Measurements from ENCODE around the gene IRX3.

The IRX3 gene

GRCh38 chr16:54290833-54291655 lies 4.5 kb upstream of the IRX3 start:
- Histone ChIP-seq H3K27ac (ENCODE audit: insufficient read depth in 1 of 2, low read depth in 1 of 2, low read length in 2 of 2, poor library complexity in 1 of 2, severe bottlenecking in 2 of 2) (no peak overlapping the region), H3K36me3 (ENCODE audit: control insufficient read depth in 4 of 4, insufficient read depth in 4 of 4, low read length in 3 of 4) (no peaks in the 10 kb centered on the region), H3K4me1 (ENCODE audit: control extremely low read depth in 1 of 4, control insufficient read depth in 4 of 4, insufficient read depth in 4 of 4, low read length in 3 of 4) (peaks cover 0 to 17% (median 14%) of the 10 kb centered on the region in 4 experiments), H3K9me3 (ENCODE audit: control extremely low read depth in 1 of 5, control insufficient read depth in 4 of 5, insufficient read depth in 2 of 5, low read depth in 1 of 5, low read length in 4 of 5) (peaks cover 0 to 8% (median 0%) of the 10 kb centered on the region in 5 experiments), H3K4me3 (ENCODE audit: control insufficient read depth in 1 of 7, extremely low read depth in 1 of 7, insufficient read depth in 4 of 7, low read depth in 2 of 7, low read length in 6 of 7) (no peak overlapping the region), H3K27me3 (replicated peaks in 2 of 5; ENCODE audit: control insufficient read depth in 4 of 5, insufficient read depth in 5 of 5, low read length in 4 of 5) (peaks cover 11 to 97% (median 52%) of the 10 kb centered on the region in 5 experiments)
- 9% methylated on average over 37 of the region's 46 CpGs for WGBS (ENCODE audit: insufficient coverage)
- ChIA-PET POLR2A (no interaction called here), CTCF (no interaction called here)
- DNase-seq = no peak

GRCh38 chr16:54289945-54290832 lies 3.6 kb upstream of the IRX3 start:
- Histone ChIP-seq H3K4me1 (ENCODE audit: control extremely low read depth in 1 of 4, control insufficient read depth in 4 of 4, insufficient read depth in 4 of 4, low read length in 3 of 4) (peaks cover 0 to 25% (median 20%) of the 10 kb centered on the region in 4 experiments), H3K27ac (ENCODE audit: insufficient read depth in 1 of 2, low read depth in 1 of 2, low read length in 2 of 2, poor library complexity in 1 of 2, severe bottlenecking in 2 of 2) (no peak overlapping the region), H3K27me3 (replicated peaks in 2 of 5; ENCODE audit: control insufficient read depth in 4 of 5, insufficient read depth in 5 of 5, low read length in 4 of 5) (peaks cover 11 to 99% (median 56%) of the 10 kb centered on the region in 5 experiments), H3K4me3 (ENCODE audit: control insufficient read depth in 1 of 7, extremely low read depth in 1 of 7, insufficient read depth in 4 of 7, low read depth in 2 of 7, low read length in 6 of 7) (no peak overlapping the region), H3K9me3 (ENCODE audit: control extremely low read depth in 1 of 5, control insufficient read depth in 4 of 5, insufficient read depth in 2 of 5, low read depth in 1 of 5, low read length in 4 of 5) (peaks cover 0 to 2% (median 0%) of the 10 kb centered on the region in 5 experiments), H3K36me3 (ENCODE audit: control insufficient read depth in 4 of 4, insufficient read depth in 4 of 4, low read length in 3 of 4) (no peaks in the 10 kb centered on the region)
- 7% methylated on average over 53 of the region's 62 CpGs for WGBS (ENCODE audit: insufficient coverage)
- DNase-seq = peak in 1 of 3 donors; percentile 17
- ChIA-PET CTCF (no interaction called here), POLR2A (interaction anchor here (0.6 kb wide), 1 partner anchor 247 kb away, joined by 3 read pairs; no protein-coding TSS in a partner anchor)

GRCh38 chr16:54289242-54289944 lies 2.8 kb upstream of the IRX3 start:
- Histone ChIP-seq H3K36me3 (ENCODE audit: control insufficient read depth in 4 of 4, insufficient read depth in 4 of 4, low read length in 3 of 4) (no peaks in the 10 kb centered on the region), H3K4me3 (ENCODE audit: control insufficient read depth in 1 of 7, extremely low read depth in 1 of 7, insufficient read depth in 4 of 7, low read depth in 2 of 7, low read length in 6 of 7) (no peak overlapping the region), H3K27me3 (replicated peaks in 2 of 5; ENCODE audit: control insufficient read depth in 4 of 5, insufficient read depth in 5 of 5, low read length in 4 of 5) (peaks cover 10 to 100% (median 59%) of the 10 kb centered on the region in 5 experiments), H3K27ac (ENCODE audit: insufficient read depth in 1 of 2, low read depth in 1 of 2, low read length in 2 of 2, poor library complexity in 1 of 2, severe bottlenecking in 2 of 2) (no peak overlapping the region), H3K4me1 (ENCODE audit: control extremely low read depth in 1 of 4, control insufficient read depth in 4 of 4, insufficient read depth in 4 of 4, low read length in 3 of 4) (peaks cover 0 to 27% (median 20%) of the 10 kb centered on the region in 4 experiments), H3K9me3 (ENCODE audit: control extremely low read depth in 1 of 5, control insufficient read depth in 4 of 5, insufficient read depth in 2 of 5, low read depth in 1 of 5, low read length in 4 of 5) (no peaks in the 10 kb centered on the region)
- ChIA-PET POLR2A (interaction anchor here (0.6 kb wide), 1 partner anchor 248 kb away, joined by 3 read pairs; no protein-coding TSS in a partner anchor), CTCF (no interaction called here)
- WGBS (ENCODE audit: insufficient coverage) = 7% methylated on average over 31 of the region's 57 CpGs
- peak in 1 of 3 donors; percentile 17 for DNase-seq

GRCh38 chr16:54288835-54289241 lies 2.3 kb upstream of the IRX3 start:
- Histone ChIP-seq H3K9me3 (ENCODE audit: control extremely low read depth in 1 of 5, control insufficient read depth in 4 of 5, insufficient read depth in 2 of 5, low read depth in 1 of 5, low read length in 4 of 5) (no peaks in the 10 kb centered on the region), H3K36me3 (ENCODE audit: control insufficient read depth in 4 of 4, insufficient read depth in 4 of 4, low read length in 3 of 4) (no peaks in the 10 kb centered on the region), H3K4me3 (ENCODE audit: control insufficient read depth in 1 of 7, extremely low read depth in 1 of 7, insufficient read depth in 4 of 7, low read depth in 2 of 7, low read length in 6 of 7) (no peak overlapping the region), H3K4me1 (ENCODE audit: control extremely low read depth in 1 of 4, control insufficient read depth in 4 of 4, insufficient read depth in 4 of 4, low read length in 3 of 4) (peaks cover 0 to 32% (median 25%) of the 10 kb centered on the region in 4 experiments), H3K27me3 (replicated peaks in 2 of 5; ENCODE audit: control insufficient read depth in 4 of 5, insufficient read depth in 5 of 5, low read length in 4 of 5) (peaks cover 10 to 100% (median 56%) of the 10 kb centered on the region in 5 experiments), H3K27ac (ENCODE audit: insufficient read depth in 1 of 2, low read depth in 1 of 2, low read length in 2 of 2, poor library complexity in 1 of 2, severe bottlenecking in 2 of 2) (no peak overlapping the region)
- POLR2A ChIA-PET = no interaction called here
- DNase-seq = no peak
- CTCF ChIA-PET = no interaction called here
- 13% methylated on average over 8 of the region's 25 CpGs for WGBS (ENCODE audit: insufficient coverage)

- no peak for DNase-seq
- Histone ChIP-seq H3K27me3 (replicated peaks in 2 of 5; ENCODE audit: control insufficient read depth in 4 of 5, insufficient read depth in 5 of 5, low read length in 4 of 5) (peaks cover 10 to 100% (median 58%) of the 10 kb centered on the region in 5 experiments), H3K9me3 (ENCODE audit: control extremely low read depth in 1 of 5, control insufficient read depth in 4 of 5, insufficient read depth in 2 of 5, low read depth in 1 of 5, low read length in 4 of 5) (no peaks in the 10 kb centered on the region), H3K4me3 (ENCODE audit: control insufficient read depth in 1 of 7, extremely low read depth in 1 of 7, insufficient read depth in 4 of 7, low read depth in 2 of 7, low read length in 6 of 7) (no peak overlapping the region), H3K36me3 (ENCODE audit: control insufficient read depth in 4 of 4, insufficient read depth in 4 of 4, low read length in 3 of 4) (no peaks in the 10 kb centered on the region), H3K27ac (ENCODE audit: insufficient read depth in 1 of 2, low read depth in 1 of 2, low read length in 2 of 2, poor library complexity in 1 of 2, severe bottlenecking in 2 of 2) (no peak overlapping the region), H3K4me1 (ENCODE audit: control extremely low read depth in 1 of 4, control insufficient read depth in 4 of 4, insufficient read depth in 4 of 4, low read length in 3 of 4) (peaks cover 0 to 36% (median 28%) of the 10 kb centered on the region in 4 experiments)
- ChIA-PET CTCF (interaction anchor here (1.5 kb wide), 1 partner anchor 643 kb away, joined by 4 read pairs; no protein-coding TSS in a partner anchor), POLR2A (no interaction called here)
- 11% methylated on average over 28 of the region's 38 CpGs for WGBS (ENCODE audit: insufficient coverage)
Observed at GRCh38 chr16:54288030-54288834, 1.6 kb upstream of the IRX3 start.
